Thyroid gland (tissue), 4 donors: ENCODE measurements around the gene ZKSCAN5.

Experiments used
- CTCF ChIP-seq, 6 experiments: fragments of 200-600 bp in 3 of 6; fragments of 450-650 bp in 3 of 6; sonication (generic) in 3 of 6; IDR thresholded peaks; one replicate each; pipeline ENCODE4 v1.5.1; 2016 to 2019; ENCODE audit warnings: antibody characterized with exemption in 6 of 6, mild to moderate bottlenecking in 2 of 6, inconsistent platforms in 1 of 6, moderate library complexity in 1 of 6
- POLR2A ChIP-seq, 2 donors: fragments of 450-650 bp; IDR thresholded peaks; one replicate each; pipeline ENCODE4 v1.6.1; 2017; ENCODE audit warnings: antibody characterized with exemption in 2 of 2, mild to moderate bottlenecking in 2 of 2, moderate library complexity in 1 of 2

- TF ChIP-seq CTCF (IDR thresholded peaks at IDR 0.05) (no peak), POLR2A (IDR thresholded peaks at IDR 0.05) (no peak)
Observed at GRCh38 chr7:99514050-99514449, 9.6 kb downstream of the ZKSCAN5 start.
